ENCODE data around the gene PIGB.
"Not testable (repeated sequence)": the region's sequence is repeated elsewhere in the genome, so short reads cannot be mapped to it uniquely, and the experiment has no call there.

Gene PIGB

GRCh38 chr15:55318588-55319494 is at the start of gene PIGB, which contains the start of gene PIGBOS1:
TSS of gene PIGB (plus strand) at chr15:55319222. CDS start at chr15:55319251, 29 bp downstream.
TSS of gene PIGBOS1 (minus strand) at chr15:55319123. CDS start at chr15:55317792, 1,331 bp downstream.
- peak; percentile 25 for DNase-seq

GRCh38 chr15:55270291-55270690 is 48.7 kb upstream of the PIGB start:
- DNase-seq, result no peak

- DNase-seq, result no peak
Measured at GRCh38 chr15:55276324-55276723, 42.7 kb upstream of the PIGB start.

GRCh38 chr15:55277116-55277564 is 41.9 kb upstream of the PIGB start:
- no peak for DNase-seq

- DNase-seq, result no peak
Measured at GRCh38 chr15:55277715-55278114, 41.3 kb upstream of the PIGB start.

DNA sequence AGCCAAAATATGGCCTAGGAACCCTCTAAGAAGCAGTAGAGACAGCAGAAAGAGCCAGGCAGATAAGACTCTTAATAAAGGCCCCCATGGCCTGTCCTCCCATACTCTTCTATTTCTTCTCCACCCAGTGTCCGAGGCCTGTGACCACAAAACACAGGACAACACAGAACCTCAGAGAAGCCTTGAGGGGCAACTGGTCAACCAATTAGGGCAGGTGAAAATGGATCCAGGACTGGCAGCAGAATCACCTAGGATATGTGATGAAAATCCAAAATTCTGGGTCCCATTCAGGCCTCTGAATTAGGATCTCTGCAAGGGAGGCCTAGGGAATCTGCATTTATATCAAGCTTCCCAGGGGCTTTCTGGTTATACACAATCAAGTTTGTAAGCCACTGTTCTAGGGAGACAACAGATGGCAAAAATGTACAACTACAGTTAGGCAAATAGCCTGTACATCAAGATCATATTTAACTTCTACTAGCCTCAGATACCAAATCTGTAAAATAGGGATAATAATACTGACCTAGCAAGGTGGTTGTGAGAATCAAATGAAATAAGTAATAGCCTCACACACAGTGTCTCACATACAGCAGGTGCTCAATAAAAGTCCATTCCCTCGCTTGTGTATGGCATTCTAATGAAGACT is 39.8 kb upstream of the PIGB start:
- no peak for DNase-seq

DNA sequence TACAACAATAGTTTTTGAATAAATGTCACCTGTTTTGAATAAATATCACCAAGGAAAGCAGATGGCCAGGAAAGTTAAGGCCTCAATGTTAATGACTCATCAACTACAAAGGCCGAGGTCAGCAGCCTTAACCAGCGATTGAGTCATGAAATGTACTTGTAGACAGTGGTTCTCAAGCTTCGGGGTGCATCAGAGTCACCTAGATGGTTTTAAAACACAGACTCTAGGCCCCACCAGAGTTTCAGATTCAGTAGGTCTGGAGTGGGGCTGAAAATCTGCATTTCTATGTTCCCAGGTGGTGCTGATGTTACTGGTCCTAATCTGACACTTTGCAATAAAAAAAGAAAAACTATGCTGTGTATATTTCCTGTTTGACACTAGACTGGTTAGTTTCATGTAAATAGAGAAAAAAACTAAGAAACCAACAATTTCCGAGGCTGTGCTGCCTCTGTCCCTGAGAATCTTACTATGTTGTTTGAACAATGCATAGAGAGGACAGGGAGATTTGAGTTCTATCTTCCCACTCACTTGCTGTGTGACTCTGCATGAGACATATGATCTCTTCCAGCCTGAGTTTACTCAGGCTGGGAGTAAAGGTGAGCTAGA is 39.2 kb upstream of the PIGB start:
- DNase-seq, result no peak

- DNase-seq, result not testable (repeated sequence)
Measured at GRCh38 chr15:55280589-55280988, 38.4 kb upstream of the PIGB start.

- DNase-seq, result no peak
Measured at GRCh38 chr15:55281517-55282228, 37.3 kb upstream of the PIGB start.

DNA sequence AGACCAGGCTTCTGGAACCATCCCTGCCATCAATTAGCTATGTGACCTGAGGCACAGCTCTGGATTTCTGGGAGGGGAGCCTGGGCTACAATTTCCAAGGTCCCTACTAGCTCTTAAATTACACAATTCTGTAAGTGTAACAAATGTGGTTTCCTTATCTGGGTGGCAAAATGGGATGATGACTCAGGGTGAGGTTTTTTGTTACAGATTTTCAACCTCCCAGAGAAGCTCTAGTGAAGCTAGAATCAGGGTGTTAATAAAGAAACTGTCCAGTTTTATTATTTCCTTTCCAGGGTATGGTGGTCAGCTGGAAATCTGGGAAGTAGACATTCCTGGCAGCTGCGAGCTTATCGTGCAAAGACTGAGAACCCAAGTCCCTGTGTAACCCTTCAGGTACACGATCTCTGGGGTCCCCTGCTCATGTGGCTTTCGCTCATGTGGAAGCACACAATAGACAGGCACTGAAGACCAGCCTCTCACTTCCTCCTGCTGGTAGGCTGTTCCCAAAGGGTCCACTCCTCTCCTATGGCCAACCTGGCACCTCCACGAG is 36.7 kb upstream of the PIGB start:
- no peak for DNase-seq

- no peak for DNase-seq
Measured at GRCh38 chr15:55283379-55284147, 35.5 kb upstream of the PIGB start.

DNA sequence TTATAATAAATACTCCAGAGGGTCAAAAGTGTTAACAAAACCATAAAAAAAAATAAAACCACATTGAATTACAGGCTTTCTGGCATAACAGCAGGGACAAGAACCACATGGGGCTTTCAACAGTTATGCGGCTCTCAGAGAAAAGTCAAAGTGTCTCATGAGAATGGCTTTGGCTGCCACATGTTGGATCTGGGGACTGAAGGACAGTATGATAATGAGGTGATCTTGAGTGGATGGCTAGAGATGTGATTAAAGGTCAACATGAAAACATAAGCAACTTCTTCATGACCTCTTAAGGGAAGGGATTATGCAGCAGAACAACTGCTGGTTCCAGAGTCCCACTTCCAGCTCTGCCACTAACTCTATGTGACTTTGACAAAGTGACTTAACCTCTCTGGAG is 34.6 kb upstream of the PIGB start:
- no peak for DNase-seq

DNA sequence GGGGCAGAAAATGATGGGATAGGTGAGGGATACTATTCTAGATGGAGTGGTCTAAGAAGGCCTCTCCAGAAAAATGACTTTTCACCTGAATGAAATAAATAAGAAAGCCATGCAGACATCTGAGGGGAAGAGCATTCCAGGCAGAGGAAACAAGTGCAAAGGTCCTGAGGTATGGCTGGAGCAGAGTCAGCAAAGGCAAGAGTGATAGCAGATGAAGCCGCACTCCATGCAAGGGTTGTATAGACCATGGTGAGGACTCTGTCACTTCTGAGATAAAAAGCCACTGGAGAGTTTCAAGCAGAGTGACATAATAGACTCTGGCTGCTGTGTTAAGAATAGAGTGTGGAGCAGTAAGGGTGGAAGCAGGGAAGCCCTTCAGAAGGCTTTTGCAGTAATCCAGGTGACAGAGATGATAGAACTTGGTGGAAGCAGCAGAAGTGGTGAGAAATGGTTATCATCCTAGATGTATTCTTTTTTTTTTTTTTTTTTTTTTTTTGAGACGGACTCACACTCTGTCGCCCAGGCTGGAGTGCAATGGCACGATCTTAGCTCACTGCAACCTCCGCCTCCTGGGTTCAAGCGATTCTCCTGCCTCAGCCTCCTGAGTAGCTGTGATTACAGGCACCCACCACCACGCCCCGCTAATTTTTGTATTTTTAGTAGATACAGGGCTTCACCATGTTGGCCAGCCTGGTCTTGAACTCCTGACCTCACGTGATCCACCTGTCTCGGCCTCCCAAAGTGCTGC is 32.4 kb upstream of the PIGB start:
- DNase-seq, result not testable (repeated sequence)

GRCh38 chr15:55288006-55288717 is 30.9 kb upstream of the PIGB start:
- no peak for DNase-seq

GRCh38 chr15:55289011-55289745 is 29.8 kb upstream of the PIGB start:
- no peak for DNase-seq

DNA sequence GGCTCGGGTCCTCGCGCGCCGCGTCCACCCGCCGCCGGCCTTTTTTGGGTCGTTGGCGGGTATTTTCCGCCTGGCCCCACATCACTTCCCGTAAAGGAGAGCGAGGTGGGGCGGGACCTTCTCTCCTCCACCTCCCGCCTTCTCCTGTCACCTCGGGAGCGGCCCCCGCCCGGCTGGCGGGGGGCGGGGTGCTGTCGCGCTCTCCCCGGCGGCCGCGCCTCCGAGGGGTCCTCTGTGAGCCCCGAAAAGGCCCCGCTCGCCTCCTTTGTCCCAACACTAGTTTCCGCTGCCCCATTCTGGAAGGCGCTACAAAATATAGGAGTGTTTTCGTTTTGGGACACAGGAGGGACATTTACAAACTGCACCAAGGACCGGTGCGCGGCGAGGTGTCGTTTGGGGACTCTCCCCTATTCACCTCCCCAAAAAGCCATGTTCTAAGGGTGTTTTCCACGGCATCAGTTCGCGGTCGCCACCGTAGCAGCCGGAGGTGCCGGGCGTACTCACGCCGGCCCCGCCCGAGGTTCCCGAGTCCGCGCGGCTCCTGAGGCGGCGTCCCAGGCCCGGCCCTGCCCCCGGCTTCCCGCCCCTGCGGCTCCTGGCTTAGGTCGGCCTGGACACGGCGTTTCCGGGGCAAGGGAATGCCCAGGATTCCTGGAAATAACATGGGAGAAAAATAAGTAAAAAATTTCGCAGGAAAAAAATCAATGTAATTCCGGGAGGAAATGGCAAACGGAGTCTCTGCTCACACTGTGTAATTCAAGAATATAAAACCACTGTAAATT is 29.1 kb upstream of the PIGB start, which contains the start of gene RAB27A:
TSS of gene RAB27A (minus strand) at position 68 of the 782 bp plus-strand sequence. CDS start 54,879 bp downstream, outside the sequence.
- DNase-seq, result no peak

GRCh38 chr15:55290528-55291057 is 28.4 kb upstream of the PIGB start:
- peak; percentile 3 for DNase-seq

- no peak for DNase-seq
Measured at GRCh38 chr15:55297315-55297714, 21.7 kb upstream of the PIGB start.

Data from NCI-H1436 treated with DMSO at 0.1 percent for 48 hours (cell line).